Measurements from ENCODE around the gene TRIM29.
A peak's percentile ranks its signal among the peaks of the same experiment; 100 is the strongest.

The TRIM29 gene

GRCh38 chr11:120098503-120099020 lies 39.4 kb downstream of the TRIM29 start:
- DNase-seq (ENCODE audit: low read depth in 4 of 4, low spot score in 1 of 4) = no peak

- DNase-seq (ENCODE audit: low read depth in 4 of 4, low spot score in 1 of 4) = no peak
Measured at GRCh38 chr11:120097721-120098385, 40.1 kb downstream of the TRIM29 start.

- no peak for DNase-seq (ENCODE audit: low read depth in 4 of 4, low spot score in 1 of 4)
Measured at GRCh38 chr11:120096369-120097191, 41.3 kb downstream of the TRIM29 start.

GRCh38 chr11:120095516-120095915 lies 42.4 kb downstream of the TRIM29 start:
- no peak for DNase-seq (ENCODE audit: low read depth in 4 of 4, low spot score in 1 of 4)

- no peak for DNase-seq (ENCODE audit: low read depth in 4 of 4, low spot score in 1 of 4)
Measured at GRCh38 chr11:120091701-120092100, 46.2 kb downstream of the TRIM29 start.

GRCh38 chr11:120091121-120091520 lies 46.8 kb downstream of the TRIM29 start:
- no peak for DNase-seq (ENCODE audit: low read depth in 4 of 4, low spot score in 1 of 4)

GRCh38 chr11:120090411-120090810 lies 47.5 kb downstream of the TRIM29 start:
- no peak for DNase-seq (ENCODE audit: low read depth in 4 of 4, low spot score in 1 of 4)

- no peak for DNase-seq (ENCODE audit: low read depth in 4 of 4, low spot score in 1 of 4)
Measured at GRCh38 chr11:120089036-120090001, 48.6 kb downstream of the TRIM29 start.

- DNase-seq (ENCODE audit: low read depth in 4 of 4, low spot score in 1 of 4) = no peak
Measured at GRCh38 chr11:120088056-120088455, 49.9 kb downstream of the TRIM29 start.

GRCh38 chr11:120086651-120087050 lies 51.3 kb downstream of the TRIM29 start:
- DNase-seq (ENCODE audit: low read depth in 4 of 4, low spot score in 1 of 4) = no peak

- peak in 3 of 4 experiments; percentile 4 to 14 (median 4) for DNase-seq (ENCODE audit: low read depth in 4 of 4, low spot score in 1 of 4)
Measured at GRCh38 chr11:120079750-120080610, 57.9 kb downstream of the TRIM29 start.

- no peak for DNase-seq (ENCODE audit: low read depth in 4 of 4, low spot score in 1 of 4)
Measured at GRCh38 chr11:120078397-120078796, 59.5 kb downstream of the TRIM29 start.

GRCh38 chr11:120074076-120074475 lies 63.8 kb downstream of the TRIM29 start:
- no peak for DNase-seq (ENCODE audit: low read depth in 4 of 4, low spot score in 1 of 4)

GRCh38 chr11:120073196-120073595 lies 64.7 kb downstream of the TRIM29 start:
- DNase-seq (ENCODE audit: low read depth in 4 of 4, low spot score in 1 of 4) = no peak

- no peak for DNase-seq (ENCODE audit: low read depth in 4 of 4, low spot score in 1 of 4)
Measured at GRCh38 chr11:120068114-120068573, 69.8 kb downstream of the TRIM29 start.

GRCh38 chr11:120067438-120068113 lies 70.3 kb downstream of the TRIM29 start:
- no peak for DNase-seq (ENCODE audit: low read depth in 4 of 4, low spot score in 1 of 4)

- no peak for DNase-seq (ENCODE audit: low read depth in 4 of 4, low spot score in 1 of 4)
Measured at GRCh38 chr11:120066738-120067437, 71.0 kb downstream of the TRIM29 start.

GRCh38 chr11:120065876-120066275 lies 72.0 kb downstream of the TRIM29 start:
- no peak for DNase-seq (ENCODE audit: low read depth in 4 of 4, low spot score in 1 of 4)

GRCh38 chr11:120065176-120065575 lies 72.7 kb downstream of the TRIM29 start:
- DNase-seq (ENCODE audit: low read depth in 4 of 4, low spot score in 1 of 4) = no peak

Data from stimulated activated CD4-positive, alpha-beta T cell treated with anti-CD3 and anti-CD28 coated beads, Interleukin-1b, Interleukin-23, amount 100 ng/mL, for 24 hours (primary cell).